GM10266 (cell line): ENCODE data around the gene UCN.

Experiments used
- DNase-seq: peaks from one replicate; pipeline ENCODE4 v3.0.0; 2012; ENCODE audit errors: extremely low spot score
- CTCF ChIP-seq: IDR thresholded peaks from 2 replicates; pipeline ENCODE4 v1.5.1; 2012; ENCODE audit warnings: mild to moderate bottlenecking, low read depth; ENCODE audit not compliant: control insufficient read depth, insufficient read depth; ENCODE audit errors: missing control alignments

UCN gene

DNA sequence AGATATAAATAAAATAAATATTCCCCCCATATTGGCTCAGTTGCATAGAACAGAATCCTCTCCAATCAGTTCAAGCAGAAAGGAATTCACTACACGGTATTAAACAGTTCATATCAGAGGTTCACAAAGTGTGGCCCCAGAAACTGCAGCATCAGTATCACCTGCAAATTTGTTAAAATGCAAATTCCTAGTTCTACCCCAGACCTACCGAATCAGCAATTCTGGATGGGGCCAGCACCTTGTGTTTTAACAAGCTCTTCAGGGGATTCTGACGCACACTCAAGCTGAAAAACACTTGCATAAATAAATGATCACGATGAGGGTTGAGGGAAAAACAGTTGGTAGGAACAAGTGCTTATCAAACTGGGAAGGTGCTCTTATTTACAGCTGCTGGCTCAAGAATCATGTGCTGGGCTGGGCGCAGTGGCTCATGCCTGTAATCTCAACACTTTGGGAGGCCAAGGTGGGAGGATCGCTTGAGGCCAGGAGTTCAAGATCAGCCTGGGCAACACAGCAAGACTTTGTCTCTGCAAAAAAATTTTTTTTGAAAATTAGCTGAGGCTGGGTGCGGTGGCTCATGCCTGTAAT, 42.0 kb upstream of the UCN start:
- no peak for DNase-seq
- TF ChIP-seq CTCF: no peak

GRCh38 chr2:27347641-27348040, 39.4 kb upstream of the UCN start:
- DNase-seq: no peak
- TF ChIP-seq CTCF: no peak

DNA sequence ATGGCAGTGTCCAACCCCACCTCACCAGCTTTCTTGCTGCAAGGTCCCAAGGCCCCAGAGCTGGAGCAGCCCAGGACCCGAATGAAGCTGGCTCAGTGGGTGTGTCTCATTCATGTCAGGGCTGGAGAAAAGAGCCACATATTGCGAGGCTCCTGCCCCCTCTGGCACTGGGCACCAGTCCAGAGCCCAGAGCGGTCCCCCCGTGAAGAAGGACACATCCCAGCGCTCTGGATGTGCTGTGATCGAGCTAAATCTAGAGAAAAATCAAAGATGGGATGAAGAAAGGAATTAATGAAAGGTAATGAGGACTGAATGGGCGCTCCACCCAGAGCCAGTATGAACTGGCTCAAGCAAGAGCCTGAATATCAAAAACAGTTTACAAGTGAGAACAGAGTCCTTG, 27.9 kb upstream of the UCN start:
- TF ChIP-seq CTCF: no peak
- DNase-seq: no peak

GRCh38 chr2:27335311-27335710, 27.1 kb upstream of the UCN start:
- TF ChIP-seq CTCF: no peak
- DNase-seq: no peak

- no peak for TF ChIP-seq CTCF
- no peak for DNase-seq
Observed at GRCh38 chr2:27324720-27325119, 16.5 kb upstream of the UCN start.

DNA sequence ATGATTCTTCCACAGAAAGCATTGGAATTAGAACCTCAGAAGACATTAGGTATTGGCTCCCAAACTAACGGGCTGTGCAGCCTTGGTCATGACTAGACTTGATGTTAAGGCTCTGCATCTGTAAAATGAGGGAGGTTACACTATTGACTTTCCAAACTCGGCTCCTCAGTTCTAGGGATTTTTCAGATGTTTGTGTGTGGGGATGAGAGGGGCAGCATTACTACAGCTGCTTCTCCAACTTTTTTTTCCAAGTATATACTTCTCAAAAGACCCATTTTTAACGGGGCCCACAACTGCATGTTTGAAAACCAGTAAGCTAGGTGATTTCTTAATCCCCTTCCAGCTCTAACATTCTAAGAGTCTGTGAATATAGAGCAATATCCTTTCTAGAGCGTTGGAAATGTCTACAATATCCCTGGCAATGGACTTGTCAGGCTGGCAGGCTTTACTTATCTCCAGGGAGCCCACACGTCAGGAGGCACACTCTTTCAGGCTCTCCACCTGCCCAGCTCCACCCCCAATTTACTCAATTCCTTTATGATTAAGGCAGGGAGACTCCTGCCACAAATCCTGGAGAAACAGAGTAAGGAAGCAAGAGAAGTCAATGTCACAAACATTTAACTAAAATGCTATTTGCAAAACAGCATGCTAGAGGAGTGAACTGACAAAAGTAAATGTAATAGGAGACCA, 15.5 kb upstream of the UCN start:
- no peak for DNase-seq
- no peak for TF ChIP-seq CTCF
